GM12801 (cell line): ENCODE data around the gene SLC12A6.

Source experiments
- CTCF ChIP-seq: IDR thresholded peaks from one replicate; pipeline ENCODE4 v1.5.1; 2011; ENCODE audit warnings: control low read depth; ENCODE audit not compliant: insufficient read length; ENCODE audit errors: extremely low read depth

SLC12A6 gene

GRCh38 chr15:34336991-34337556 is 507 bp downstream of the SLC12A6 start:
- TF ChIP-seq CTCF = no peak

DNA sequence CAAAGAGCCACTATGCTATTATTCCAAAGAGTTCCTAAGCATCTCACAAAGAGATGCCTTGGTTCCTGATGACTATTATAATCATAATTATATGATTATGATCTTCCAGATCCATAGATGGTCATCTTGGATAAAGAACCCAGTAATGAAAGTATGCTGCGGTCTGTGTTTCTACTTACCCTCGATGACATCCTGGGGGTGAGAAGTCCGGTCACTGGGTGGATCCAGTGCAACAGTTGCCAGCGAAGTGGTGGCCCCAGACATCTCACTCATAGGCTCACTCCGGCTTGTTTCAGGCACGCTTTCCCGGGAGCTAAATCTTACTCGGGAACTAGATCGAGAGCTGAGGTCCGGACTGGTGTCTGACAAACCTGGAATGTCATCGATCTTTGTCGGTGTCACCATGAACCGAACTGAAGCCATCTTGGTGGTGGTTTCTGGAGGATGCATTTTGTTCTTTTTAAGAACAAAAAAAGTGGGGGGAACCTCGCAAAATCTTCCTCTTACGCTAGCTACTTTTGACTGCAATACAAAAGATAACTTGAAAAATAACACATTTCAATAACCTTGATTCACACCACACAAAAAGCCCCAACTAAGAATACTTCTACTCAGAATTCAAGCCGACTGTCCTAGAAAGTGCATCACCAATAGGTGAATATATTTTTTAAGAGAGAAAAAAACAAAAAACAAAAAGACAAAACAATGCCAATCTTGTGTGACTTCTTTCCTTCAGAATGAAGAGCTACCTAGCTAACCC is 1.2 kb downstream of the SLC12A6 start:
- TF ChIP-seq CTCF = no peak

- TF ChIP-seq CTCF = no peak
Observed at GRCh38 chr15:34335176-34336032, 2.2 kb downstream of the SLC12A6 start.

DNA sequence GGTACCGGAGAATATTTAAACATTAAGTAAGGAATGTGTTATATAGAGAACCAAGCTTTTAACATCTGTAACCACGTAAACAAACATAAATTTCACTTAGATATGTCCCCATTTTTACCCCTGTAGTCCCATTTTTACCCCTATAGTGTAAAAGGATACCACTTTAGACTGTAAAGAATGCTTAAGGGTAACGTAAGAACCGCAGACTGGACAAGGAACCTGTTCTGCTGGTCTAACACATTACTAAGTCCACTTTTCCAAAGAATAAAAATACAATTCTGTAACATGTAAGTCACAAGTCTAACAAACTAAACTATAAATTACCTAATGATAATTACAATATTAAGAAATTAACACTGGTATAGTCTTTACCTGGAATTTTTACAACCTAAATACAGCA is 2.9 kb downstream of the SLC12A6 start:
- no peak for TF ChIP-seq CTCF

DNA sequence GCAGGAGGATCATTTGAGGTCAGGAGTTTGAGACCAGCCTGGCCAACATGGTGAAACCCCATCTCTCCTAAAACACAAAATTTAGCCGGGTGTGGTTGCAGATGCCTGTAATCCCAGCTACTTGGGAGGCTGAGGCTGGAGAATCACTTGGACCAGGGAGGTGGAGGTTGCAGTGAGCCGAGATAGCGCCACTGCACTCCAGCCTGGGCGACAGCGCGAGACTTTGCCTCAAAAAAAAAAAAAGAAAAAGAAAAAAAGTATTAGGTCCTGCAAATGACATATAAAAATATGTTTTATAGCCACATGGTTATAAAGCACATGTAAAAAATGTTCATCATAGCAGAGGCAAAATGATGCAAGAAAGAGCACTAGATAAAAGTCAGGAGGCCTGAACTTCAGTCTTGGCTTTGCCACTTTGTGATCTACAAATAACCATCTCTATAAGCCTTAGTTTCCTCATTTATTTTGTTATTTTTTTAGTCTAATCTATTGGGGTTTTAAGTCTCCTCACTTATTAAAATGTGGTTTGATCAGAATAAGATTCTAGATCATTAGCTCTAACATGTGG is 4.9 kb downstream of the SLC12A6 start:
- TF ChIP-seq CTCF = no peak

- TF ChIP-seq CTCF = no peak
Observed at GRCh38 chr15:34331809-34332208, 5.8 kb downstream of the SLC12A6 start.

DNA sequence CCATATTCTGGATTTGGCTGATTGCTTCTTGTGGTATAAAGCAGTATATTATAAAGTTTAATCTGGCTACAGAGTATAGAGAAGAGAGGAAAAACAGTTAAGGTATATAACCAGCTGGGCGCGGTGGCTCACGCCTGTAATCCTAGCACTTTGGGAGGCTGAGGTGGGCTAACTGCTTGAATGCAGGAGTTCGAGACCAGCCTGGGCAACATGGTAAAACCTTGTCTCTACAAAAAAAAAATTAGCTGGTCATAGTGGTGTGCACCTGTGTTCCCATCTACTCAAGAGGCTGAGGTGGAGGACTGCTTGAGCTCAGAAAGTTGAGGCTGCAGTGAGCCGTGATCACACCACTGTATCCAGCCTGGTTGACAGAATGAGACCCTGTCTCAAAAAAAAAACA is 7.3 kb downstream of the SLC12A6 start:
- TF ChIP-seq CTCF = no peak
